GM12878 (cell line): ENCODE measurements around the gene DDIT3. TPM values are rescaled to one million over a fixed set of nuclear protein-coding genes. Genes with fewer than 3 reads are reported as not detected.

Experiments used
- ATAC-seq: fragments of 200-7000 bp; cut with Tn5 transposase; 3 replicates; pipeline ENCODE4 v1.9.1; 2020; ENCODE audit warnings: mild to moderate bottlenecking, moderate library complexity
- BruUV-seq: library from RNA; stranded (reverse); fragments of 400-500 nt; replicated peaks from 2 replicates; lab custom pipeline; 2021; lab: Mats Ljungman, UMichigan
- CTCF ChIA-PET: fragments of 300-600 bp; sonication (Branson Sonifier 250); formaldehyde crosslinking; extraction: SDS; loops from one replicate; lab custom pipeline; 2021; ENCODE audit warnings: inconsistent platforms; lab: Yijun Ruan, JAX
- POLR2A ChIA-PET: fragments of 350-600 bp; formaldehyde crosslinking; extraction: SDS; loops from one replicate; lab custom pipeline; 2021; ENCODE audit warnings: inconsistent platforms; lab: Charles Lee
- RAD21 ChIA-PET: fragments of 300-600 bp; sonication (Branson Sonifier 250); formaldehyde crosslinking; loops from one replicate; lab custom pipeline; 2023; ENCODE audit warnings: antibody characterized with exemption; ENCODE audit not compliant: unreplicated experiment; lab: Charles Lee
- SMC1A ChIA-PET: fragments of 300-600 bp; sonication (Branson Sonifier 250); formaldehyde crosslinking; loops from one replicate; lab custom pipeline; 2023; ENCODE audit not compliant: unreplicated experiment, uncharacterized antibody; lab: Charles Lee
- DNase-seq: peaks from one replicate; pipeline ENCODE4 v3.0.0-alpha.2; 2011; ENCODE audit warnings: low read depth, low spot score
- FAIRE-seq: peaks from 3 replicates; lab custom pipeline; 2011; peaks lifted over from hg19 to GRCh38; lab: Jason Lieb, UNC
- H2AFZ ChIP-seq: 2 replicates; pipeline ENCODE4 v1.6.0; 2011; ENCODE audit warnings: low read depth, low read length, control low read depth; ENCODE audit not compliant: control insufficient read depth
- H3K27ac ChIP-seq: 2 replicates; pipeline ENCODE4 v1.5.1; 2011; ENCODE audit warnings: control low read depth; ENCODE audit not compliant: control insufficient read depth, insufficient read depth
- H3K27me3 ChIP-seq, 2 experiments: replicated peaks in 1 of 2; 2 replicates each; pipeline versions ENCODE4 v1.6.0 to v1.6.1; 2011; ENCODE audit warnings: low read length in 1 of 2; ENCODE audit not compliant: control insufficient read depth in 2 of 2, insufficient read depth in 2 of 2
- H3K36me3 ChIP-seq, 2 experiments: 2 replicates each; pipeline ENCODE4 v1.5.1; 2011; ENCODE audit warnings: low read length in 1 of 2; ENCODE audit not compliant: control insufficient read depth in 2 of 2, insufficient read depth in 2 of 2
- H3K4me1 ChIP-seq: 2 replicates; pipeline ENCODE4 v1.6.1; 2011; ENCODE audit warnings: mild to moderate bottlenecking, low read length, moderate library complexity, mixed read lengths; ENCODE audit not compliant: control insufficient read depth, insufficient read depth
- H3K4me2 ChIP-seq: 2 replicates; pipeline ENCODE4 v1.6.0; 2011; ENCODE audit warnings: control low read depth; ENCODE audit not compliant: control insufficient read depth, insufficient read depth
- H3K4me3 ChIP-seq: fragments of 200-600 bp; sonication (generic); 2 replicates; pipeline ENCODE4 v1.5.1; 2016
- H3K79me2 ChIP-seq: 2 replicates; pipeline ENCODE4 v1.6.0; 2011; ENCODE audit warnings: low read length; ENCODE audit not compliant: control insufficient read depth, insufficient read depth
- H3K9ac ChIP-seq: 2 replicates; pipeline ENCODE4 v1.8.0; 2011; ENCODE audit warnings: low read length, control low read depth, mixed read lengths; ENCODE audit not compliant: control insufficient read depth, insufficient read depth
- H3K9me3 ChIP-seq: replicated peaks from 3 replicates; pipeline ENCODE4 v1.5.1; 2011; ENCODE audit warnings: mild to moderate bottlenecking, low read length; ENCODE audit not compliant: control insufficient read depth, insufficient read depth
- H4K20me1 ChIP-seq: 2 replicates; pipeline ENCODE4 v1.6.0; 2011; ENCODE audit not compliant: control insufficient read depth, insufficient read depth
- EP300 ChIP-seq, 2 experiments: fragments of 150-350 bp in 1 of 2; IDR thresholded peaks; 2 replicates each; pipeline ENCODE4 v1.6.1; 2011 to 2012; ENCODE audit warnings: low read depth in 2 of 2, low read length in 2 of 2, borderline replicate concordance in 1 of 2, improper control_type of control experiment in 1 of 2, inconsistent platforms in 1 of 2; ENCODE audit not compliant: control insufficient read depth in 1 of 2
- MYB ChIP-seq: fragments of 150-350 bp; IDR thresholded peaks from 2 replicates; pipeline ENCODE4 v1.6.1; 2014; ENCODE audit warnings: mild to moderate bottlenecking, low read depth, low read length, borderline replicate concordance
- PAX8 ChIP-seq: fragments of 450-650 bp; IDR thresholded peaks from 2 replicates; pipeline ENCODE4 v1.6.1; 2017; ENCODE audit warnings: mild to moderate bottlenecking, moderate library complexity
- RAD21 ChIP-seq: IDR thresholded peaks from 2 replicates; pipeline ENCODE4 v1.6.1; 2011; ENCODE audit warnings: mild to moderate bottlenecking, low read depth, low read length, moderate library complexity; ENCODE audit not compliant: insufficient read depth
- RB1 ChIP-seq: fragments of 450-650 bp; formaldehyde crosslinking; IDR thresholded peaks from 2 replicates; pipeline ENCODE4 v1.6.1; 2017; ENCODE audit warnings: mild to moderate bottlenecking, borderline replicate concordance
- REST ChIP-seq: IDR thresholded peaks from 2 replicates; pipeline ENCODE4 v1.6.1; 2012; ENCODE audit warnings: mild to moderate bottlenecking, low read depth, low read length
- SIX5 ChIP-seq: IDR thresholded peaks from 2 replicates; pipeline ENCODE4 v1.6.1; 2011; ENCODE audit warnings: mild to moderate bottlenecking, low read depth, low read length, moderate library complexity; ENCODE audit not compliant: severe bottlenecking
- SREBF1 ChIP-seq: IDR thresholded peaks from 2 replicates; pipeline ENCODE4 v1.6.1; 2012; ENCODE audit warnings: mild to moderate bottlenecking, low read length
- SREBF2 ChIP-seq: IDR thresholded peaks from 2 replicates; pipeline ENCODE4 v1.6.1; 2012; ENCODE audit warnings: mild to moderate bottlenecking, low read length
- STAT1 ChIP-seq: fragments of 450-650 bp; conservative IDR thresholded peaks from 2 replicates; pipeline ENCODE4 v1.6.1; 2014; ENCODE audit warnings: antibody characterized with exemption, mild to moderate bottlenecking
- SUPT20H ChIP-seq: IDR thresholded peaks from 2 replicates; pipeline ENCODE4 v1.6.1; 2011; ENCODE audit warnings: low read depth, mild to moderate bottlenecking, low read length, moderate library complexity, borderline replicate concordance; ENCODE audit not compliant: control insufficient read depth
- TCF12 ChIP-seq: IDR thresholded peaks from 2 replicates; pipeline ENCODE4 v1.6.1; 2011; ENCODE audit warnings: low read depth, mild to moderate bottlenecking, low read length
- ZNF622 ChIP-seq: fragments of 450-650 bp; IDR thresholded peaks from 2 replicates; pipeline ENCODE4 v1.6.1; 2017; ENCODE audit warnings: mild to moderate bottlenecking, inconsistent platforms
- WGBS: methylation state at CpG from one replicate; pipeline ENCODE4 v1.1.6; 2016; ENCODE audit warnings: low lambda C conversion rate; ENCODE audit not compliant: insufficient replicate concordance, insufficient coverage; ENCODE audit errors: missing lambda C conversion rate; 5-methylcytosine and 5-hydroxymethylcytosine counted together
- in situ Hi-C: fragments of 300-500 bp; cut with MboI; formaldehyde crosslinking; loops from 9 replicates; pipeline ENCODE4 v1.14.3; 2018; ENCODE audit warnings: mixed read lengths
- intact Hi-C: fragments of 100-400 bp; cut with micrococcal nuclease; formaldehyde crosslinking; loops from one replicate; pipeline ENCODE4 v1.14.2; 2022; ENCODE audit not compliant: unreplicated experiment
- polyA plus RNA-seq, 11 experiments: library from polyadenylated mRNA; depleted of rRNA in 4 of 11; unstranded in 6 of 11; stranded (reverse) in 5 of 11; fragments of >200 nt; fragmentation: Nextera tagmentation in 4 of 11; fragmentation: Illumina TruSeq in 1 of 11; extraction: Ambion mirVana in 4 of 11; extraction: Trizol in 1 of 11; gene quantifications; 1 replicate in 1 of 11; 2 replicates in 10 of 11; pipeline versions ENCODE4 v1.2.1 to v1.2.3, GENCODE V29; 2011 to 2016; ENCODE audit warnings: inconsistent platforms in 2 of 11, missing spikeins in 2 of 11, low read depth in 1 of 11
- total RNA-seq, 4 experiments: library from RNA; depleted of rRNA in 3 of 4; stranded (reverse); fragments of >200 nt in 3 of 4; fragmentation: Illumina TruSeq in 1 of 4; extraction: Trizol in 1 of 4; gene quantifications; 2 replicates each; pipeline versions ENCODE4 v1.2.1 to v1.2.3, GENCODE V29; 2013 to 2021
- TF ChIP-seq, protein P1 (sequence below): fragments of 450-650 bp; IDR thresholded peaks from 2 replicates; pipeline ENCODE4 v1.6.1; 2016; ENCODE audit warnings: mild to moderate bottlenecking
- TF ChIP-seq, protein P2 (sequence below): fragments of 450-650 bp; IDR thresholded peaks from 2 replicates; pipeline ENCODE4 v1.6.1; 2016; ENCODE audit warnings: mild to moderate bottlenecking, moderate library complexity, borderline replicate concordance

The DDIT3 gene
- total and polyA plus RNA-seq, 10 of the 15 experiments (the other 5 are each of a cell fraction or from before 2014, with no cell fraction given) = 9.2 to 28.9 (median 15.5) TPM

DNA sequence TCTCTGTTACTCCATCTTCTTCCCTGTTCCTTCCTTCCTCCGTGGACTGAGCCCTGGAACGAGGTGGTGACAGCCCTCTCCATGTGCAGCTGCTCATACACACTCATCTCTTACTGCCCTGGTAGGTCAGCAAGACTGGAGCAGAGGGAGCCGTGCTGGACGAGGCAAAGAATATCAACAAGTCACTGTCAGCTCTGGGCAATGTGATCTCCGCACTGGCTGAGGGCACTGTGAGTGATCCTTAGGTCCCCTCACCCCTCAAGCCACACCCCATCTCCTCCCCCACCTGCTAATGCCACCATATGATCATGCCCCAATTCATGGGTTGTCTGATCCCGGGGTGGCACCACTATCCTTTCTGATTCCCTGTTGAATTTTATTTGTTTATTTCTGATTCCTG lies 48.5 kb upstream of the DDIT3 start:
- no peak for ATAC-seq
- H3K27me3 ChIP-seq = no peaks in the 10 kb centered on the region
- no peak overlapping the region for H3K4me2 ChIP-seq
- POLR2A ChIA-PET = interaction anchor here (0.6 kb wide), 1 partner anchor 41 kb away, joined by 3 read pairs; no protein-coding TSS in a partner anchor
- FAIRE-seq = no peak
- no peak overlapping the region for H3K27ac ChIP-seq
- CTCF ChIA-PET = interaction anchor here (0.8 kb wide), 1 partner anchor 15 kb away, joined by 3 read pairs; no protein-coding TSS in a partner anchor
- RAD21 ChIA-PET = interaction anchor here (0.9 kb wide), 1 partner anchor 23 kb away, joined by 3 read pairs; no protein-coding TSS in a partner anchor
- H3K9ac ChIP-seq = no peak overlapping the region
- SMC1A ChIA-PET = no interaction called here
- WGBS = 33% methylated on average over 5 of the region's 6 CpGs
- intact Hi-C loops = no loop called here
- no peaks in the 10 kb centered on the region for H3K9me3 ChIP-seq
- in situ Hi-C loops = no loop called here
- H3K4me3 ChIP-seq = no peak overlapping the region
- H3K36me3 ChIP-seq = no peaks in the 10 kb centered on the region
- H4K20me1 ChIP-seq = no peaks in the 10 kb centered on the region
- no peak for DNase-seq
- H3K79me2 ChIP-seq = no peaks in the 10 kb centered on the region
- no TSS peak for BruUV-seq
- H3K4me1 ChIP-seq = no peaks in the 10 kb centered on the region
- no peak overlapping the region for H2AFZ ChIP-seq
- TF ChIP-seq MYB (no peak), REST (no peak), TCF12 (no peak), SIX5 (no peak), SREBF1 (no peak), PAX8 (no peak), RB1 (no peak), STAT1 (no peak), SUPT20H (no peak), ZNF622 (no peak), EP300 (IDR thresholded peaks at IDR 0.05; ENCODE audit: borderline replicate concordance in 1 of 2, control insufficient read depth in 1 of 2, low read depth in 2 of 2, low read length in 2 of 2) (no peak), SREBF2 (no peak), RAD21 (no peak)
- TF ChIP-seq, protein P1, sequence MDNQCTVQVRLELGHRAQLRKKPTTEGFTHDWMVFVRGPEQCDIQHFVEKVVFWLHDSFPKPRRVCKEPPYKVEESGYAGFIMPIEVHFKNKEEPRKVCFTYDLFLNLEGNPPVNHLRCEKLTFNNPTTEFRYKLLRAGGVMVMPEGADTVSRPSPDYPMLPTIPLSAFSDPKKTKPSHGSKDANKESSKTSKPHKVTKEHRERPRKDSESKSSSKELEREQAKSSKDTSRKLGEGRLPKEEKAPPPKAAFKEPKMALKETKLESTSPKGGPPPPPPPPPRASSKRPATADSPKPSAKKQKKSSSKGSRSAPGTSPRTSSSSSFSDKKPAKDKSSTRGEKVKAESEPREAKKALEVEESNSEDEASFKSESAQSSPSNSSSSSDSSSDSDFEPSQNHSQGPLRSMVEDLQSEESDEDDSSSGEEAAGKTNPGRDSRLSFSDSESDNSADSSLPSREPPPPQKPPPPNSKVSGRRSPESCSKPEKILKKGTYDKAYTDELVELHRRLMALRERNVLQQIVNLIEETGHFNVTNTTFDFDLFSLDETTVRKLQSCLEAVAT = no peak
- TF ChIP-seq, protein P2, sequence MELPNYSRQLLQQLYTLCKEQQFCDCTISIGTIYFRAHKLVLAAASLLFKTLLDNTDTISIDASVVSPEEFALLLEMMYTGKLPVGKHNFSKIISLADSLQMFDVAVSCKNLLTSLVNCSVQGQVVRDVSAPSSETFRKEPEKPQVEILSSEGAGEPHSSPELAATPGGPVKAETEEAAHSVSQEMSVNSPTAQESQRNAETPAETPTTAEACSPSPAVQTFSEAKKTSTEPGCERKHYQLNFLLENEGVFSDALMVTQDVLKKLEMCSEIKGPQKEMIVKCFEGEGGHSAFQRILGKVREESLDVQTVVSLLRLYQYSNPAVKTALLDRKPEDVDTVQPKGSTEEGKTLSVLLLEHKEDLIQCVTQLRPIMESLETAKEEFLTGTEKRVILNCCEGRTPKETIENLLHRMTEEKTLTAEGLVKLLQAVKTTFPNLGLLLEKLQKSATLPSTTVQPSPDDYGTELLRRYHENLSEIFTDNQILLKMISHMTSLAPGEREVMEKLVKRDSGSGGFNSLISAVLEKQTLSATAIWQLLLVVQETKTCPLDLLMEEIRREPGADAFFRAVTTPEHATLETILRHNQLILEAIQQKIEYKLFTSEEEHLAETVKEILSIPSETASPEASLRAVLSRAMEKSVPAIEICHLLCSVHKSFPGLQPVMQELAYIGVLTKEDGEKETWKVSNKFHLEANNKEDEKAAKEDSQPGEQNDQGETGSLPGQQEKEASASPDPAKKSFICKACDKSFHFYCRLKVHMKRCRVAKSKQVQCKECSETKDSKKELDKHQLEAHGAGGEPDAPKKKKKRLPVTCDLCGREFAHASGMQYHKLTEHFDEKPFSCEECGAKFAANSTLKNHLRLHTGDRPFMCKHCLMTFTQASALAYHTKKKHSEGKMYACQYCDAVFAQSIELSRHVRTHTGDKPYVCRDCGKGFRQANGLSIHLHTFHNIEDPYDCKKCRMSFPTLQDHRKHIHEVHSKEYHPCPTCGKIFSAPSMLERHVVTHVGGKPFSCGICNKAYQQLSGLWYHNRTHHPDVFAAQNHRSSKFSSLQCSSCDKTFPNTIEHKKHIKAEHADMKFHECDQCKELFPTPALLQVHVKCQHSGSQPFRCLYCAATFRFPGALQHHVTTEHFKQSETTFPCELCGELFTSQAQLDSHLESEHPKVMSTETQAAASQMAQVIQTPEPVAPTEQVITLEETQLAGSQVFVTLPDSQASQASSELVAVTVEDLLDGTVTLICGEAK = no peak
